ACC112 (cell line): ENCODE results near the gene LMAN2.
"Not testable (repeated sequence)": the region's sequence is repeated elsewhere in the genome, so short reads cannot be mapped to it uniquely, and the experiment has no call there.

ENCODE experiments used
- H2AFZ ChIP-seq: fragments of 200-600 bp; sonication (generic); one replicate; pipeline ENCODE4 v1.6.0; 2017; ENCODE audit warnings: antibody characterized with exemption, low read length; ENCODE audit not compliant: unreplicated experiment
- H3K27ac ChIP-seq: fragments of 200-600 bp; sonication (generic); 2 replicates; pipeline ENCODE4 v1.5.1; 2014; ENCODE audit warnings: low read depth, mild to moderate bottlenecking, antibody characterized with exemption, low read length, moderate library complexity
- H3K27me3 ChIP-seq: fragments of 200-600 bp; sonication (generic); 2 replicates; pipeline ENCODE4 v1.6.1; 2014; ENCODE audit warnings: mild to moderate bottlenecking, antibody characterized with exemption, low read length, moderate library complexity, mixed read lengths; ENCODE audit not compliant: insufficient read depth
- H3K36me3 ChIP-seq: fragments of 200-600 bp; sonication (generic); 2 replicates; pipeline ENCODE4 v1.6.1; 2016; ENCODE audit warnings: mild to moderate bottlenecking, antibody characterized with exemption, low read length, moderate library complexity, mixed read lengths; ENCODE audit not compliant: insufficient read depth
- H3K4me1 ChIP-seq: fragments of 200-600 bp; sonication (generic); one replicate; pipeline ENCODE4 v1.6.1; 2016; ENCODE audit warnings: low read length, mixed read lengths; ENCODE audit not compliant: insufficient read depth, unreplicated experiment, control insufficient read depth
- H3K4me3 ChIP-seq: fragments of 200-600 bp; sonication (generic); 2 replicates; pipeline ENCODE4 v1.5.1; 2014; ENCODE audit warnings: mild to moderate bottlenecking, low read depth, low read length
- H3K79me2 ChIP-seq: fragments of 200-600 bp; sonication (generic); one replicate; pipeline ENCODE4 v1.6.0; 2016; ENCODE audit warnings: low read length; ENCODE audit not compliant: control insufficient read depth, unreplicated experiment, insufficient read depth

The LMAN2 gene

GRCh38 chr5:177362610-177363507, 11.4 kb upstream of the LMAN2 start:
- Histone ChIP-seq H3K27ac (no peak overlapping the region), H2AFZ (peak overlapping the region; percentile 74)

GRCh38 chr5:177362292-177362609, 10.8 kb upstream of the LMAN2 start:
- H3K36me3 ChIP-seq = no peaks in the 10 kb centered on the region
- H3K27me3 ChIP-seq = no peaks in the 10 kb centered on the region
- H3K27ac ChIP-seq = no peak overlapping the region
- H3K4me3 ChIP-seq = no peak overlapping the region
- peaks cover 13% of the 10 kb centered on the region for H3K4me1 ChIP-seq
- H3K79me2 ChIP-seq = no peaks in the 10 kb centered on the region
- H2AFZ ChIP-seq = no peak overlapping the region

More at GRCh38 chr5:177362610-177363507, 11.4 kb upstream of the LMAN2 start:
- Histone ChIP-seq H3K4me3 (peak overlapping the region; percentile 65), H3K36me3 (no peaks in the 10 kb centered on the region), H3K79me2 (no peaks in the 10 kb centered on the region), H3K4me1 (peaks cover 17% of the 10 kb centered on the region), H3K27me3 (no peaks in the 10 kb centered on the region)

- H3K4me3 ChIP-seq = no peak overlapping the region
- no peaks in the 10 kb centered on the region for H3K36me3 ChIP-seq
- no peaks in the 10 kb centered on the region for H3K79me2 ChIP-seq
- no peaks in the 10 kb centered on the region for H3K27me3 ChIP-seq
- H2AFZ ChIP-seq = no peak overlapping the region
- peaks cover 11% of the 10 kb centered on the region for H3K4me1 ChIP-seq
- no peak overlapping the region for H3K27ac ChIP-seq
Measured at GRCh38 chr5:177361418-177362291, 10.2 kb upstream of the LMAN2 start.

GRCh38 chr5:177360740-177361139, 9.3 kb upstream of the LMAN2 start:
- H3K4me3 ChIP-seq, H3K79me2 ChIP-seq, H3K27me3 ChIP-seq, H3K36me3 ChIP-seq, H2AFZ ChIP-seq, H3K27ac ChIP-seq, H3K4me1 ChIP-seq: not testable (repeated sequence)

- no peaks in the 10 kb centered on the region for H3K27me3 ChIP-seq
- no peak overlapping the region for H2AFZ ChIP-seq
- H3K27ac ChIP-seq = no peak overlapping the region
- H3K79me2 ChIP-seq = no peaks in the 10 kb centered on the region
- H3K4me3 ChIP-seq = no peak overlapping the region
- peaks cover 6% of the 10 kb centered on the region for H3K4me1 ChIP-seq
- H3K36me3 ChIP-seq = no peaks in the 10 kb centered on the region
Measured at GRCh38 chr5:177359860-177360259, 8.4 kb upstream of the LMAN2 start.

GRCh38 chr5:177359451-177359851, 8.0 kb upstream of the LMAN2 start:
- Histone ChIP-seq H3K27ac (no peak overlapping the region), H2AFZ (no peak overlapping the region), H3K27me3 (no peaks in the 10 kb centered on the region), H3K36me3 (no peaks in the 10 kb centered on the region), H3K79me2 (no peaks in the 10 kb centered on the region), H3K4me3 (no peak overlapping the region), H3K4me1 (peaks cover 4% of the 10 kb centered on the region)

- Histone ChIP-seq H3K27me3 (no peaks in the 10 kb centered on the region), H3K27ac (no peak overlapping the region), H3K79me2 (no peaks in the 10 kb centered on the region), H3K36me3 (no peaks in the 10 kb centered on the region), H2AFZ (no peak overlapping the region), H3K4me1 (no peaks in the 10 kb centered on the region), H3K4me3 (no peak overlapping the region)
Measured at GRCh38 chr5:177358370-177358819, 6.9 kb upstream of the LMAN2 start.

- no peaks in the 10 kb centered on the region for H3K79me2 ChIP-seq
- H3K4me3 ChIP-seq = no peak within 1 kb of the TSS
- no peak within 1 kb of the TSS for H3K27ac ChIP-seq
- H2AFZ ChIP-seq = no peak within 1 kb of the TSS
- H3K36me3 ChIP-seq = no peaks in the 10 kb centered on the region
- H3K27me3 ChIP-seq = no peaks in the 10 kb centered on the region
- H3K4me1 ChIP-seq = no peaks in the 10 kb centered on the region
Measured at GRCh38 chr5:177357459-177358351, 6.2 kb upstream of the LMAN2 start, which contains the start of gene RGS14. TSS of gene RGS14 (plus strand) at chr5:177357924. CDS start at chr5:177358025, 101 bp downstream.

- H2AFZ ChIP-seq = no peak overlapping the region
- H3K27ac ChIP-seq = no peak overlapping the region
- H3K79me2 ChIP-seq = no peaks in the 10 kb centered on the region
- H3K4me1 ChIP-seq = no peaks in the 10 kb centered on the region
- no peaks in the 10 kb centered on the region for H3K36me3 ChIP-seq
- H3K4me3 ChIP-seq = no peak overlapping the region
- no peaks in the 10 kb centered on the region for H3K27me3 ChIP-seq
Measured at GRCh38 chr5:177357146-177357458, 5.6 kb upstream of the LMAN2 start.

GRCh38 chr5:177356746-177357145, 5.3 kb upstream of the LMAN2 start:
- Histone ChIP-seq H3K4me3 (no peak overlapping the region), H2AFZ (no peak overlapping the region), H3K79me2 (no peaks in the 10 kb centered on the region), H3K27ac (no peak overlapping the region), H3K27me3 (no peaks in the 10 kb centered on the region), H3K4me1 (no peaks in the 10 kb centered on the region), H3K36me3 (no peaks in the 10 kb centered on the region)
